Kidney (tissue), 14 donors: Measurements from ENCODE around the gene DCLRE1B. TPM values are rescaled to one million over a fixed set of nuclear protein-coding genes. Genes with fewer than 3 reads are reported as not detected.

Source experiments
- DNase-seq, 5 donors: peaks; one replicate each; pipeline ENCODE4 v3.0.0-alpha.2; 2013 to 2020
- FAIRE-seq: peaks from 2 replicates; lab custom pipeline; 2012; peaks lifted over from hg19 to GRCh38; lab: Jason Lieb, UNC
- H3K27ac ChIP-seq, 2 donors: one replicate each; pipeline ENCODE4 v1.7.0; 2013; ENCODE audit warnings: low read depth in 2 of 2, low read length in 2 of 2, inconsistent platforms in 1 of 2
- H3K27me3 ChIP-seq: one replicate; pipeline ENCODE4 v1.7.1; 2013; ENCODE audit warnings: low read length, inconsistent platforms; ENCODE audit not compliant: control insufficient read depth, insufficient read depth
- H3K36me3 ChIP-seq, 3 donors: one replicate each; pipeline versions ENCODE4 v1.7.0 to v1.7.1; 2013; ENCODE audit warnings: low read length in 3 of 3, control low read depth in 1 of 3, inconsistent platforms in 1 of 3; ENCODE audit not compliant: insufficient read depth in 3 of 3, control insufficient read depth in 2 of 3
- H3K4me1 ChIP-seq, 3 donors: one replicate each; pipeline versions ENCODE4 v1.7.0 to v1.7.1; 2013; ENCODE audit warnings: low read length in 3 of 3, inconsistent platforms in 1 of 3, low read depth in 1 of 3; ENCODE audit not compliant: control insufficient read depth in 2 of 3, insufficient read depth in 2 of 3
- H3K4me3 ChIP-seq, 3 donors: one replicate each; pipeline versions ENCODE4 v1.7.0 to v1.8.1; 2013; ENCODE audit warnings: low read length in 3 of 3, control low read depth in 1 of 3, inconsistent platforms in 1 of 3
- H3K9ac ChIP-seq, 3 donors: one replicate each; pipeline versions ENCODE4 v1.7.0 to v1.7.1; 2013; ENCODE audit warnings: low read length in 3 of 3, control low read depth in 1 of 3, inconsistent platforms in 1 of 3
- H3K9me3 ChIP-seq, 3 donors: one replicate each; pipeline versions ENCODE4 v1.7.0 to v1.7.1; 2013; ENCODE audit warnings: low read length in 3 of 3, control low read depth in 1 of 3, inconsistent platforms in 1 of 3; ENCODE audit not compliant: control insufficient read depth in 2 of 3, insufficient read depth in 1 of 3
- CTCF ChIP-seq: IDR thresholded peaks from 3 replicates; pipeline ENCODE4 v1.5.1; 2012; ENCODE audit warnings: mild to moderate bottlenecking, moderate library complexity, borderline replicate concordance; ENCODE audit not compliant: insufficient read depth; ENCODE audit errors: extremely low read depth
- intact Hi-C: fragments of 100-400 bp; cut with DNase I; formaldehyde crosslinking; loops from one replicate; pipeline ENCODE4 v1.11.1; 2022
- polyA plus RNA-seq: library from polyadenylated mRNA; stranded (reverse); fragments of 350-450 nt; fragmentation: Illumina TruSeq; extraction: RNeasy Lipid Tissue Mini Kit (QIAGEN cat#74804); gene quantifications from one replicate; pipeline ENCODE4 v1.2.3, GENCODE V29; 2014; ENCODE audit warnings: low read depth, low replicate concordance; ENCODE audit not compliant: insufficient read depth
- total RNA-seq: library from RNA; stranded (reverse); fragmentation: NEBNext Ultra II Directional; extraction: Animal tissue kit (Norgen Biotek cat#: 25700); gene quantifications from one replicate; pipeline ENCODE4 v1.2.1, GENCODE V29; 2021
- donor health status: control.
- donor health status: control.
- donor health status: control.
- donor health status: control.
- donor health status: control.
- donor health status: DM: yes; HTN: yes; CAD: no.
- donor health status: Normal renal cell carcinoma (clear cell type).

DCLRE1B gene
- total and polyA plus RNA-seq, 2 donors from 2014 or later = 1.4 to 6.1 TPM

DNA sequence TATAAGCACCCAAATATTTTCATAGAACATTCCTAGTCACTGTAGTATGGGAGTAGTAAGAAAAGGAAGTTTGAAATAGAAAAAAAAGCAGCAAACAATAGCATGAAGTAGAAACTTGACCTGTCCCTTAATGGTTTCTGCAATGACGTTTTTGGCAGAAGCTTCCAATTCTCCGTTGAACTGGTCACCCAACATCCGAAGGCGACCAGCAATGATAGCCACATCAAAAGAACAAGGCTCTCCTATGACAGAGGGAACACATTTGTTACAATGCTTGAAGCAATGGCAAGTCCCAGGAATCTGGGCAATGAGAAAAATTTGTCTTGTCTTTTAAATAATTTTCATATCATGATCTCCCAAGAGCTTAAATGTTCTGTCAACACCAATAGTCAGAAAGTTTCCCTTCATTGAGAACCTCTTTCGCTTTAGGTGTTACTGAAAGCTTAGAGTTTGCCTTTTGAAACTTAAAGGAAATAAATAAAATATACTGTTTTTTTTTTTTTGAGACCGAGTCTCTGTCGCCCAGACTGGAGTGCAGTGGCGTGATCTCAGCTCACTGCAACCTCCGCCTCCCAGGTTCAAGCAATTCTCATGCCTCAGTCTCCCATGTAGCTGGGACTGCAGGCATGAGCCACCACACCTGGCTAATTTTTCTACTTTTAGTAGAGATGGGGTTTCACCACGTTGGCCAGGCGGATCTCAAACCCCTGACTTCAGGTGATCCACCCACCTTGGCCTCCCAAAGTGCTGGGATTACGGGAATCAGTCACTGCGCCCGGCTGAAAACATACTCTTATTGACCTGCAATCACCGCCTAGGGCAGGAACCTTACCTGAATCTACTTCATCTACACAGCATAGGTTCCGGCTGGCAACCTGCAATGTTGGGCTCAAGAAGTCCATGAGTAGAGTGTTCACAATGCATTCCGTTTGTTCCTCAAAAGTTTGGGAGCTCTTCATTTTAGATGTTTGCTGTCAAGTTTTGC lies 18.4 kb upstream of the DCLRE1B start:
- intact Hi-C loops = no loop called here
- Histone ChIP-seq H3K4me3 (no peak overlapping the region), H3K9ac (no peak overlapping the region), H3K36me3 (no peaks in the 10 kb centered on the region), H3K9me3 (no peaks in the 10 kb centered on the region), H3K4me1 (no peaks in the 10 kb centered on the region), H3K27ac (no peak overlapping the region), H3K27me3 (no peaks in the 10 kb centered on the region)
- TF ChIP-seq CTCF = no peak
- DNase-seq = no peak
- no peak for FAIRE-seq

GRCh38 chr1:113887402-113888175 lies 17.5 kb upstream of the DCLRE1B start, which contains the start of gene BCL2L15:
TSS of gene BCL2L15 (minus strand) at chr1:113887581. CDS start at chr1:113887375, 206 bp downstream.
- intact Hi-C loops = no loop called here
- Histone ChIP-seq H3K27me3 (no peaks in the 10 kb centered on the region), H3K9me3 (no peaks in the 10 kb centered on the region), H3K4me3 (no peak within 1 kb of the TSS), H3K9ac (no peak within 1 kb of the TSS), H3K4me1 (no peaks in the 10 kb centered on the region), H3K27ac (no peak within 1 kb of the TSS), H3K36me3 (no peaks in the 10 kb centered on the region)
- FAIRE-seq = no peak
- no peak for DNase-seq
- TF ChIP-seq CTCF = no peak

DNA sequence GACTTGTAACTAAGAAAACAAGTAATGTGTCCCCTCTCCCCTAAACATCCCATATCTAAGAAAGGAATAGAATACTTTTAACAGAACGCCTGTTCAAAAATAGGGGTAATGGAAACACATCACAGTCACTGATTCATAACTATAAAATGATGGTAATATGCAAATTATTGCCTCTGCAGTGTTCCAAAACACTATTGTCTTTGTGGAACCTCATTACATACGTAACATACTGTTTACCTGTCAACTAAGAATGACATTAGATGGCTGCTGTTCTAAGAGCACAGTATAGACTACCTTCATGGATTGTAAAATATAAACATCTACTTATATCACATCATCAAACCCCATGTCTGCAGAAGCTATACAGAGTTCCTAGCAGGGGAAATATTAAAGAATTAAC lies 14.3 kb upstream of the DCLRE1B start:
- no peak overlapping the region for H3K27ac ChIP-seq
- peaks cover 0 to 6% (median 6%) of the 10 kb centered on the region in 3 donors for H3K36me3 ChIP-seq
- TF ChIP-seq CTCF = no peak
- intact Hi-C loops = no loop called here
- no peaks in the 10 kb centered on the region for H3K27me3 ChIP-seq
- H3K4me1 ChIP-seq = no peaks in the 10 kb centered on the region
- FAIRE-seq = no peak
- no peaks in the 10 kb centered on the region for H3K9me3 ChIP-seq
- no peak overlapping the region for H3K4me3 ChIP-seq
- H3K9ac ChIP-seq = no peak overlapping the region
- no peak for DNase-seq
